Sigmoid colon (tissue), 4 donors: ENCODE data around the gene RBM48.

Experiments used
- EP300 ChIP-seq, 4 donors: sonication (generic); formaldehyde crosslinking; IDR thresholded peaks; one replicate each; pipeline ENCODE4 v1.6.1; 2017; ENCODE audit warnings: antibody characterized with exemption in 4 of 4
- POLR2A ChIP-seq, 2 donors: fragments of 450-650 bp; IDR thresholded peaks; one replicate each; pipeline ENCODE4 v1.6.1; 2016; ENCODE audit warnings: antibody characterized with exemption in 2 of 2, mild to moderate bottlenecking in 2 of 2, moderate library complexity in 2 of 2
- TF ChIP-seq, protein P1 (sequence below), 4 experiments: fragments of 450-650 bp in 3 of 4; fragments of 200-600 bp in 1 of 4; IDR thresholded peaks; one replicate each; pipeline ENCODE4 v1.5.1; 2016 to 2019; ENCODE audit warnings: antibody characterized with exemption in 4 of 4, mild to moderate bottlenecking in 3 of 4, moderate library complexity in 2 of 4

- TF ChIP-seq, protein P1, sequence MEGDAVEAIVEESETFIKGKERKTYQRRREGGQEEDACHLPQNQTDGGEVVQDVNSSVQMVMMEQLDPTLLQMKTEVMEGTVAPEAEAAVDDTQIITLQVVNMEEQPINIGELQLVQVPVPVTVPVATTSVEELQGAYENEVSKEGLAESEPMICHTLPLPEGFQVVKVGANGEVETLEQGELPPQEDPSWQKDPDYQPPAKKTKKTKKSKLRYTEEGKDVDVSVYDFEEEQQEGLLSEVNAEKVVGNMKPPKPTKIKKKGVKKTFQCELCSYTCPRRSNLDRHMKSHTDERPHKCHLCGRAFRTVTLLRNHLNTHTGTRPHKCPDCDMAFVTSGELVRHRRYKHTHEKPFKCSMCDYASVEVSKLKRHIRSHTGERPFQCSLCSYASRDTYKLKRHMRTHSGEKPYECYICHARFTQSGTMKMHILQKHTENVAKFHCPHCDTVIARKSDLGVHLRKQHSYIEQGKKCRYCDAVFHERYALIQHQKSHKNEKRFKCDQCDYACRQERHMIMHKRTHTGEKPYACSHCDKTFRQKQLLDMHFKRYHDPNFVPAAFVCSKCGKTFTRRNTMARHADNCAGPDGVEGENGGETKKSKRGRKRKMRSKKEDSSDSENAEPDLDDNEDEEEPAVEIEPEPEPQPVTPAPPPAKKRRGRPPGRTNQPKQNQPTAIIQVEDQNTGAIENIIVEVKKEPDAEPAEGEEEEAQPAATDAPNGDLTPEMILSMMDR (IDR thresholded peaks at IDR 0.05): no peak
- TF ChIP-seq POLR2A (IDR thresholded peaks at IDR 0.05): no peak
- TF ChIP-seq EP300 (IDR thresholded peaks at IDR 0.05): no peak
Observed at GRCh38 chr7:92523110-92523509, 5.5 kb upstream of the RBM48 start.
